ENCODE results near the gene CHL1. TPM values are rescaled to one million over a fixed set of nuclear protein-coding genes. Genes with fewer than 3 reads are reported as not detected.
A peak's percentile ranks its signal among the peaks of the same experiment; 100 is the strongest.

The CHL1 gene
- total RNA-seq, 1 experiment from 2014 or later, result 5.5 TPM

- in situ Hi-C loops (cut with HindIII; ENCODE audit: low sequenced_read_pairs), result no loop called here
- DNase-seq (ENCODE audit: low spot score), result no peak
These were observed 244.3 kb downstream of the CHL1 start for GRCh38 chr3:440826-441225.

GRCh38 chr3:445960-446359, 249.4 kb downstream of the CHL1 start:
- DNase-seq (ENCODE audit: low spot score), result no peak
- in situ Hi-C loops (cut with HindIII; ENCODE audit: low sequenced_read_pairs), result no loop called here

- in situ Hi-C loops (cut with HindIII; ENCODE audit: low sequenced_read_pairs), result no loop called here
These were observed 251.1 kb downstream of the CHL1 start for GRCh38 chr3:447671-448070.

GRCh38 chr3:449711-450110, 253.1 kb downstream of the CHL1 start:
- DNase-seq (ENCODE audit: low spot score), result peak; percentile 92
- in situ Hi-C loops (cut with HindIII; ENCODE audit: low sequenced_read_pairs), result no loop called here

More at GRCh38 chr3:447671-448070, 251.1 kb downstream of the CHL1 start:
- DNase-seq (ENCODE audit: low spot score), result no peak

- in situ Hi-C loops (cut with HindIII; ENCODE audit: low sequenced_read_pairs), result no loop called here
- peak; percentile 95 for DNase-seq (ENCODE audit: low spot score)
These were observed 255.7 kb downstream of the CHL1 start for GRCh38 chr3:452221-452620.

- in situ Hi-C loops (cut with HindIII; ENCODE audit: low sequenced_read_pairs), result no loop called here
- DNase-seq (ENCODE audit: low spot score), result no peak
These were observed 256.5 kb downstream of the CHL1 start for GRCh38 chr3:453106-453505.

- in situ Hi-C loops (cut with HindIII; ENCODE audit: low sequenced_read_pairs), result no loop called here
- peak; percentile 68 for DNase-seq (ENCODE audit: low spot score)
These were observed 258.4 kb downstream of the CHL1 start for GRCh38 chr3:454986-455385.

- in situ Hi-C loops (cut with HindIII; ENCODE audit: low sequenced_read_pairs), result no loop called here
- peak; percentile 61 for DNase-seq (ENCODE audit: low spot score)
These were observed 261.6 kb downstream of the CHL1 start for GRCh38 chr3:458124-458523.

GRCh38 chr3:458653-459310, 262.2 kb downstream of the CHL1 start:
- DNase-seq (ENCODE audit: low spot score), result peak; percentile 82
- in situ Hi-C loops (cut with HindIII; ENCODE audit: low sequenced_read_pairs), result no loop called here

Measured in G401 (cell line).